ENCODE data around the gene BEND3. TPM values are rescaled to one million over a fixed set of nuclear protein-coding genes. Genes with fewer than 3 reads are reported as not detected.
A peak's percentile ranks its signal among the peaks of the same experiment; 100 is the strongest.

BEND3 gene
- total and polyA plus RNA-seq, 10 of the 15 experiments (the other 5 are each of a cell fraction or from before 2014, with no cell fraction given): 1.1 to 9.0 (median 3.6) TPM

- Histone ChIP-seq H3K36me3 (ENCODE audit: control insufficient read depth in 2 of 2, insufficient read depth in 2 of 2, low read length in 1 of 2) (0 out of 4 replicates have a peak, but pooled peaks cover 0 to 1% of the 10 kb centered on the region in 2 experiments), H3K27ac (ENCODE audit: control insufficient read depth, insufficient read depth) (no peak overlapping the region), H3K9ac (ENCODE audit: control insufficient read depth, insufficient read depth, low read length) (no peak overlapping the region), H4K20me1 (ENCODE audit: control insufficient read depth, insufficient read depth) (no peaks in the 10 kb centered on the region), H2AFZ (ENCODE audit: control insufficient read depth, low read depth, low read length) (peak overlapping the region; percentile 50; the same call in 1 of the 2 replicates), H3K79me2 (ENCODE audit: control insufficient read depth, insufficient read depth, low read length) (no peaks in the 10 kb centered on the region), H3K4me2 (ENCODE audit: control insufficient read depth, insufficient read depth) (no peak overlapping the region), H3K4me3 (no peak overlapping the region), H3K4me1 (ENCODE audit: control insufficient read depth, insufficient read depth, low read length) (no peaks in the 10 kb centered on the region), H3K9me3 (replicated peaks; ENCODE audit: control insufficient read depth, insufficient read depth, low read length) (no peaks in the 10 kb centered on the region), H3K27me3 (replicated peaks in 1 of 2; ENCODE audit: control insufficient read depth in 2 of 2, insufficient read depth in 2 of 2, low read length in 1 of 2) (no peaks in the 10 kb centered on the region)
- CTCF ChIA-PET: interaction anchor here (1.0 to 1.2 kb wide), 2 partner anchors 38 to 242 kb away, joined by 3 to 13 read pairs; no protein-coding TSS in a partner anchor
- DNase-seq (ENCODE audit: low read depth, low spot score): no peak
- TF ChIP-seq CTCF (IDR thresholded peaks at IDR 0.05 in 2 of 3, conservative IDR thresholded peaks at IDR 0.05 in 1 of 3; ENCODE audit: control insufficient read depth in 2 of 3, extremely low read depth in 1 of 3, insufficient read depth in 1 of 3, low read depth in 3 of 3, low read length in 3 of 3) (peak; percentile 16 to 30 (median 18); a peak in 3 of 6 replicates), RAD21 (IDR thresholded peaks at IDR 0.05; ENCODE audit: insufficient read depth, low read depth, low read length) (peak; percentile 58), NFYA (IDR thresholded peaks at IDR 0.05; ENCODE audit: borderline replicate concordance, low read depth, low read length) (no peak), YBX1 (IDR thresholded peaks at IDR 0.05) (no peak), EED (IDR thresholded peaks at IDR 0.05; ENCODE audit: low read depth) (no peak)
- BruUV-seq (replicated peaks): no TSS peak
- RAD21 ChIA-PET (ENCODE audit: unreplicated experiment): interaction anchor here (0.8 to 1.6 kb wide), 2 partner anchors 38 to 342 kb away, joined by 3 to 4 read pairs; no protein-coding TSS in a partner anchor
- no peak for FAIRE-seq
- 71% methylated on average over 6 of the region's 6 CpGs for WGBS (ENCODE audit: insufficient coverage, insufficient replicate concordance, low lambda C conversion rate, missing lambda C conversion rate)
- ATAC-seq: peak; percentile 50
- intact Hi-C loops (cut with micrococcal nuclease; ENCODE audit: unreplicated experiment) (loop anchor here (2.0 kb wide), 1 partner anchor 39 kb away; the partner anchor contains the start of gene BEND3), in situ Hi-C loops (cut with MboI) (no loop called here)
- SMC1A ChIA-PET (ENCODE audit: uncharacterized antibody, unreplicated experiment): interaction anchor here (4.0 kb wide), 1 partner anchor 38 kb away, joined by 10 read pairs; no protein-coding TSS in a partner anchor
- POLR2A ChIA-PET: no interaction called here
Measured at GRCh38 chr6:107075951-107076381, 39.3 kb downstream of the BEND3 start.

All from GM12878 (cell line).